ENCODE measurements around the gene MARCHF9. TPM values are rescaled to one million over a fixed set of nuclear protein-coding genes. Genes with fewer than 3 reads are reported as not detected.

Gene MARCHF9
- total RNA-seq, 2 donors from 2014 or later, result 5.2 to 9.9 TPM

- no peak overlapping the region for H3K4me3 ChIP-seq
- H3K27me3 ChIP-seq, result peaks cover 6 to 30% of the 10 kb centered on the region in 2 donors
- WGBS, 2 donors, result 73 to 78% methylated on average over 11 of the region's 11 CpGs
- H3K9me3 ChIP-seq, result no peaks in the 10 kb centered on the region
- H3K27ac ChIP-seq, result no peak overlapping the region
- H3K4me1 ChIP-seq, result peaks cover 23% of the 10 kb centered on the region
- DNase-seq (no peak), ATAC-seq (no peak)
- no peaks in the 10 kb centered on the region for H3K36me3 ChIP-seq (replicated peaks in 1 of 2; ENCODE audit: insufficient read depth in 1 of 2, low read depth in 2 of 2)
- TF ChIP-seq CTCF (IDR thresholded peaks at IDR 0.05), result no peak
- TF ChIP-seq POLR2A (IDR thresholded peaks at IDR 0.05), result no peak
- intact Hi-C loops (cut with DNase I), result no loop called here
Observed at GRCh38 chr12:57732726-57733593, 21.9 kb upstream of the MARCHF9 start.

GRCh38 chr12:57733928-57734327 lies 21.0 kb upstream of the MARCHF9 start:
- 70 to 76% methylated on average over 4 to 6 of the region's 6 CpGs for WGBS, 2 donors
- Histone ChIP-seq H3K4me1 (peaks cover 31% of the 10 kb centered on the region), H3K4me3 (no peak overlapping the region), H3K27ac (no peak overlapping the region), H3K9me3 (no peaks in the 10 kb centered on the region), H3K27me3 (peaks cover 11 to 40% of the 10 kb centered on the region in 2 donors), H3K36me3 (replicated peaks in 1 of 2; ENCODE audit: insufficient read depth in 1 of 2, low read depth in 2 of 2) (no peaks in the 10 kb centered on the region)
- ATAC-seq (no peak), DNase-seq (no peak)
- intact Hi-C loops (cut with DNase I), result no loop called here
- TF ChIP-seq POLR2A (IDR thresholded peaks at IDR 0.05), result no peak
- no peak for TF ChIP-seq CTCF (IDR thresholded peaks at IDR 0.05)

GRCh38 chr12:57734591-57734990 lies 20.3 kb upstream of the MARCHF9 start:
- intact Hi-C loops (cut with DNase I), result no loop called here
- ATAC-seq (no peak), DNase-seq (no peak)
- Histone ChIP-seq H3K27me3 (peaks cover 11 to 43% of the 10 kb centered on the region in 2 donors), H3K4me3 (no peak overlapping the region), H3K4me1 (peaks cover 31% of the 10 kb centered on the region), H3K9me3 (no peaks in the 10 kb centered on the region), H3K27ac (no peak overlapping the region), H3K36me3 (replicated peaks in 1 of 2; ENCODE audit: insufficient read depth in 1 of 2, low read depth in 2 of 2) (no peaks in the 10 kb centered on the region)
- TF ChIP-seq CTCF (IDR thresholded peaks at IDR 0.05) (no peak), POLR2A (IDR thresholded peaks at IDR 0.05) (no peak)
- WGBS, 2 donors, result 74 to 76% methylated on average over 4 of the region's 4 CpGs

GRCh38 chr12:57735198-57735855 lies 19.6 kb upstream of the MARCHF9 start:
- 1 to 19% methylated on average over 7 to 8 of the region's 8 CpGs for WGBS, 2 donors
- ATAC-seq (no peak), DNase-seq (no peak)
- peaks cover 11 to 48% of the 10 kb centered on the region in 2 donors for H3K27me3 ChIP-seq
- H3K36me3 ChIP-seq (replicated peaks in 1 of 2; ENCODE audit: insufficient read depth in 1 of 2, low read depth in 2 of 2), result no peaks in the 10 kb centered on the region
- no peaks in the 10 kb centered on the region for H3K9me3 ChIP-seq
- intact Hi-C loops (cut with DNase I), result no loop called here
- H3K4me3 ChIP-seq, result no peak overlapping the region
- TF ChIP-seq POLR2A (IDR thresholded peaks at IDR 0.05), result no peak
- no peak for TF ChIP-seq CTCF (IDR thresholded peaks at IDR 0.05)
- H3K27ac ChIP-seq, result no peak overlapping the region
- H3K4me1 ChIP-seq, result peaks cover 31% of the 10 kb centered on the region
